HG03520 (cell line): Measurements from ENCODE around the gene PCDHB16.
"Not testable (repeated sequence)": the region's sequence is repeated elsewhere in the genome, so short reads cannot be mapped to it uniquely, and the experiment has no call there.

Experiments used
- ATAC-seq: cut with Tn5 transposase; IDR thresholded peaks from one replicate; pipeline ENCODE4 v1.9.1; 2021; ENCODE audit warnings: mild to moderate bottlenecking, moderate library complexity; ENCODE audit not compliant: unreplicated experiment

Gene PCDHB16

GRCh38 chr5:141180313-141180712 lies 1.9 kb upstream of the PCDHB16 start:
- no peak for ATAC-seq

DNA sequence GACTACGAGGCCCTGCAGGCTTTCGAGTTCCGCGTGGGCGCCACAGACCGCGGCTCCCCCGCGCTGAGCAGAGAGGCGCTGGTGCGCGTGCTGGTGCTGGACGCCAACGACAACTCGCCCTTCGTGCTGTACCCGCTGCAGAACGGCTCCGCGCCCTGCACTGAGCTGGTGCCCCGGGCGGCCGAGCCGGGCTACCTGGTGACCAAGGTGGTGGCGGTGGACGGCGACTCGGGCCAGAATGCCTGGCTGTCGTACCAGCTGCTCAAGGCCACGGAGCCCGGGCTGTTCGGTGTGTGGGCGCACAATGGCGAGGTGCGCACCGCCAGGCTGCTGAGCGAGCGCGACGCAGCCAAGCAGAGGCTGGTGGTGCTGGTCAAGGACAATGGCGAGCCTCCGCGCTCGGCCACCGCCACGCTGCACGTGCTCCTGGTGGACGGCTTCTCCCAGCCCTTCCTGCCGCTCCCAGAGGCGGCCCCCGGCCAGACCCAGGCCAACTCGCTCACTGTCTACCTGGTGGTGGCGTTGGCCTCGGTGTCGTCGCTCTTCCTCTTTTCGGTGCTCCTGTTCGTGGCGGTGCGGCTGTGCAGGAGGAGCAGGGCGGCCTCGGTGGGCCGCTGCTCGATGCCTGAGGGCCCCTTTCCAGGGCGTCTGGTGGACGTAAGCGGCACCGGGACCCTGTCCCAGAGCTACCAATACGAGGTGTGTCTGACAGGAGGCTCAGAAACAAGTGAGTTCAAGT lies 2.1 kb downstream of the PCDHB16 start:
- not testable (repeated sequence) for ATAC-seq

- ATAC-seq = no peak
Observed at GRCh38 chr5:141186897-141187512, 4.8 kb downstream of the PCDHB16 start, which contains the start of gene PCDHB9. PCDHB9 (plus strand) TSS chr5:141187161; CDS start chr5:141187319, 158 bp downstream.

DNA sequence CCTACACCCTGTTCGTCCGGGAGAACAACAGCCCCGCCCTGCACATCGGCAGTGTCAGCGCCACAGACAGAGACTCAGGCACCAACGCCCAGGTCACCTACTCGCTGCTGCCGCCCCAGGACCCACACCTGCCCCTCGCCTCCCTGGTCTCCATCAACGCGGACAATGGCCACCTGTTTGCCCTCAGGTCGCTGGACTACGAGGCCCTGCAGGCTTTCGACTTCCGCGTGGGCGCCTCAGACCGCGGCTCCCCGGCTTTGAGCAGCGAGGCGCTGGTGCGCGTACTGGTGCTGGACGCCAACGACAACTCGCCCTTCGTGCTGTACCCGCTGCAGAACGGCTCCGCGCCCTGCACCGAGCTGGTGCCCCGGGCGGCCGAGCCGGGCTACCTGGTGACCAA lies 6.5 kb downstream of the PCDHB16 start:
- ATAC-seq = not testable (repeated sequence)

DNA sequence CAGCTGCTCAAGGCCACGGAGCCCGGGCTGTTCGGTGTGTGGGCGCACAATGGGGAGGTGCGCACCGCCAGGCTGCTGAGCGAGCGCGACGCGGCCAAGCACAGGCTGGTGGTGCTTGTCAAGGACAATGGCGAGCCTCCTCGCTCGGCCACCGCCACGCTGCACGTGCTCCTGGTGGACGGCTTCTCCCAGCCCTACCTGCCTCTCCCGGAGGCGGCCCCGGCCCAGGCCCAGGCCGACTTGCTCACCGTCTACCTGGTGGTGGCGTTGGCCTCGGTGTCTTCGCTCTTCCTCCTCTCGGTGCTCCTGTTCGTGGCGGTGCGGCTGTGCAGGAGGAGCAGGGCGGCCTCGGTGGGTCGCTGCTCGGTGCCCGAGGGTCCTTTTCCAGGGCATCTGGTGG lies 6.9 kb downstream of the PCDHB16 start:
- ATAC-seq = not testable (repeated sequence)

- no peak for ATAC-seq
Observed at GRCh38 chr5:141192110-141192725, 10.0 kb downstream of the PCDHB16 start, which contains the start of gene PCDHB10. PCDHB10 (plus strand) TSS chr5:141192353; CDS start chr5:141192553, 200 bp downstream.

GRCh38 chr5:141194332-141194731 lies 12.1 kb downstream of the PCDHB16 start:
- not testable (repeated sequence) for ATAC-seq

GRCh38 chr5:141196363-141196762 lies 14.2 kb downstream of the PCDHB16 start:
- no peak for ATAC-seq

GRCh38 chr5:141199359-141200235 lies 17.4 kb downstream of the PCDHB16 start, which contains the start of gene PCDHB11:
PCDHB11 (plus strand) TSS chr5:141199627; CDS start chr5:141199775, 148 bp downstream.
- ATAC-seq = no peak

GRCh38 chr5:141201126-141201525 lies 18.9 kb downstream of the PCDHB16 start:
- not testable (repeated sequence) for ATAC-seq

GRCh38 chr5:141201646-141202045 lies 19.5 kb downstream of the PCDHB16 start:
- ATAC-seq = not testable (repeated sequence)

- no peak for ATAC-seq
Observed at GRCh38 chr5:141208478-141208877, 26.3 kb downstream of the PCDHB16 start, which contains the start of gene PCDHB12. PCDHB12 (plus strand) TSS chr5:141208719; CDS start chr5:141208908, 189 bp downstream.

- not testable (repeated sequence) for ATAC-seq
Observed at GRCh38 chr5:141210281-141210680, 28.1 kb downstream of the PCDHB16 start.

DNA sequence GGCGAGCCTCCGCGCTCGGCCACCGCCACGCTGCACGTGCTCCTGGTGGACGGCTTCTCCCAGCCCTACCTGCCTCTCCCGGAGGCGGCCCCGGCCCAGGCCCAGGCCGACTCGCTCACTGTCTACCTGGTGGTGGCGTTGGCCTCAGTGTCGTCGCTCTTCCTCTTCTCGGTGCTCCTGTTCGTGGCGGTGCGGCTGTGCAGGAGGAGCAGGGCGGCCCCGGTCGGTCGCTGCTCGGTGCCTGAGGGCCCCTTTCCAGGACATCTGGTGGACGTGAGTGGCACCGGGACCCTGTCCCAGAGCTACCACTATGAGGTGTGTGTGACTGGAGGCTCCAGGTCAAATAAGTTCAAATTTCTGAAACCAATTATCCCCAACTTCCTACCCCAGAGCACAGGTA lies 28.7 kb downstream of the PCDHB16 start:
- ATAC-seq = not testable (repeated sequence)

GRCh38 chr5:141213656-141214339 lies 31.6 kb downstream of the PCDHB16 start, which contains the start of gene PCDHB13:
PCDHB13 (plus strand) TSS chr5:141213919; CDS start chr5:141214124, 205 bp downstream.
- ATAC-seq = not testable (repeated sequence)

GRCh38 chr5:141214583-141214982 lies 32.4 kb downstream of the PCDHB16 start:
- ATAC-seq = not testable (repeated sequence)

GRCh38 chr5:141215504-141215903 lies 33.3 kb downstream of the PCDHB16 start:
- not testable (repeated sequence) for ATAC-seq

DNA sequence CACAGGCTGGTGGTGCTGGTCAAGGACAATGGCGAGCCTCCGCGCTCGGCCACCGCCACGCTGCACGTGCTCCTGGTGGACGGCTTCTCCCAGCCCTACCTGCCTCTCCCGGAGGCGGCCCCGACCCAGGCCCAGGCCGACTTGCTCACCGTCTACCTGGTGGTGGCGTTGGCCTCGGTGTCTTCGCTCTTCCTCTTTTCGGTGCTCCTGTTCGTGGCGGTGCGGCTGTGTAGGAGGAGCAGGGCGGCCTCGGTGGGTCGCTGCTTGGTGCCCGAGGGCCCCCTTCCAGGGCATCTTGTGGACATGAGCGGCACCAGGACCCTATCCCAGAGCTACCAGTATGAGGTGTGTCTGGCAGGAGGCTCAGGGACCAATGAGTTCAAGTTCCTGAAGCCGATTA lies 33.8 kb downstream of the PCDHB16 start:
- ATAC-seq = not testable (repeated sequence)

DNA sequence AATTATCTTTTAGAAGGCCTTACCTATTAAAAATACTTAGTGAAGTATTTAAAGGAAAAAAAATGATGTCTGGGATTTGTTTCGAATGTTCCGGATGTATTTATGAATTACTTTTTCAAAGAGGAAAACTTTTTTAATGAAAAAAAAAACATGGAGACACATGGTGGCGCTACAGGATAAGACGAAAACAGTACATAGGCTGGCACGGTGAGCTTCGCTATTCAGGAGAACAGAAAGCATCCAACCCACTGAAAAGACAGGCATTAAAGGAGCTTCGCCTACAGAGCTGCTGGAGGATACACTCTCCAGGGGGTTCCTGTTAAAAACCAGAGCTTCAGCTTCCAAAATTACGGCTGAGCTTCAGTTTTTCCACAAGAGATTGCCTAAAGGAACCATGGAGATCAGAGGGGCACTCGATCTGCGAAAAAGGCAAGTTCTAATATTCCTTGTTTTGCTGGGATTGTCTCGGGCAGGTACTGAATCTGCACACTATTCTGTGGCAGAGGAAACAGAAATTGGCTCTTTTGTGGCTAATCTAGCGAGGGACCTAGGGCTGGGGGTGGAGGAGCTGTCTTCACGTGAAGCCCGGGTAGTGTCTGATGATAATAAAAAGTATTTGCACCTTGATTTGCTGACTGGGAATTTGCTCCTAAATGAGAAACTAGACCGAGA lies 41.1 kb downstream of the PCDHB16 start, which contains the start of gene PCDHB14:
TSS of gene PCDHB14 (plus strand) at position 232 of the 672 bp plus-strand sequence. CDS start at position 395, 163 bp downstream.
- ATAC-seq = no peak
